NCI-H82 treated with DMSO at 0.1 percent for 48 hours (cell line): ENCODE results near the gene KCNK16.

Source experiments
- DNase-seq: peaks from one replicate; lab custom pipeline; 2025; ENCODE audit not compliant: unreplicated experiment; lab: John Stamatoyannopoulos, UW

The KCNK16 gene

GRCh38 chr6:39322306-39322850 is at the start of gene KCNK16:
KCNK16 (minus strand) TSS chr6:39322702; CDS start chr6:39322540, 162 bp downstream.
- DNase-seq = no peak

GRCh38 chr6:39370390-39370789 is 47.9 kb upstream of the KCNK16 start:
- DNase-seq = no peak

- no peak for DNase-seq
Measured at GRCh38 chr6:39369987-39370386, 47.5 kb upstream of the KCNK16 start.

GRCh38 chr6:39367700-39368099 is 45.2 kb upstream of the KCNK16 start:
- no peak for DNase-seq

GRCh38 chr6:39366931-39367618 is 44.6 kb upstream of the KCNK16 start:
- DNase-seq = no peak

GRCh38 chr6:39365281-39366074 is 43.0 kb upstream of the KCNK16 start:
- no peak for DNase-seq

GRCh38 chr6:39363280-39363679 is 40.8 kb upstream of the KCNK16 start:
- no peak for DNase-seq

- peak; percentile 91 for DNase-seq
Measured at GRCh38 chr6:39362487-39362865, 40.0 kb upstream of the KCNK16 start.

GRCh38 chr6:39361657-39362486 is 39.4 kb upstream of the KCNK16 start:
- DNase-seq = peak; percentile 16

- DNase-seq = no peak
Measured at GRCh38 chr6:39360378-39360777, 37.9 kb upstream of the KCNK16 start.

- peak; percentile 17 for DNase-seq
Measured at GRCh38 chr6:39357998-39358686, 35.6 kb upstream of the KCNK16 start.

GRCh38 chr6:39353698-39354315 is 31.3 kb upstream of the KCNK16 start:
- no peak for DNase-seq

- DNase-seq = no peak
Measured at GRCh38 chr6:39350723-39351505, 28.4 kb upstream of the KCNK16 start.

GRCh38 chr6:39348740-39349139 is 26.2 kb upstream of the KCNK16 start:
- DNase-seq = no peak

GRCh38 chr6:39347906-39348585 is 25.5 kb upstream of the KCNK16 start:
- peak; percentile 45 for DNase-seq

GRCh38 chr6:39347206-39347605 is 24.7 kb upstream of the KCNK16 start:
- DNase-seq = no peak

- no peak for DNase-seq
Measured at GRCh38 chr6:39344821-39345280, 22.3 kb upstream of the KCNK16 start.

GRCh38 chr6:39343396-39343870 is 20.9 kb upstream of the KCNK16 start:
- DNase-seq = no peak
